Limb (tissue), 2 donors: ENCODE measurements around the gene SMO.
"Not testable (repeated sequence)": the region's sequence is repeated elsewhere in the genome, so short reads cannot be mapped to it uniquely, and the experiment has no call there.

ENCODE experiments used
- DNase-seq, 2 donors: peaks; one replicate each; pipeline ENCODE4 v3.0.0-alpha.2; 2016; ENCODE audit errors: extremely low spot score in 2 of 2

SMO gene

GRCh38 chr7:129208667-129209066 is 20.2 kb downstream of the SMO start:
- DNase-seq, result no peak

GRCh38 chr7:129209067-129209926 is 20.9 kb downstream of the SMO start:
- DNase-seq, result no peak

- DNase-seq, result peak; percentile 48 to 85
Measured at GRCh38 chr7:129210256-129210988, 22.0 kb downstream of the SMO start.

GRCh38 chr7:129210989-129211312 is 22.5 kb downstream of the SMO start:
- no peak for DNase-seq

GRCh38 chr7:129212126-129212525 is 23.7 kb downstream of the SMO start:
- no peak for DNase-seq

- no peak for DNase-seq
Measured at GRCh38 chr7:129212596-129212995, 24.2 kb downstream of the SMO start.

GRCh38 chr7:129213828-129214227 is 25.4 kb downstream of the SMO start:
- DNase-seq, result no peak

GRCh38 chr7:129215691-129216090 is 27.3 kb downstream of the SMO start:
- not testable (repeated sequence) for DNase-seq

- not testable (repeated sequence) for DNase-seq
Measured at GRCh38 chr7:129216101-129216715, 27.8 kb downstream of the SMO start.

GRCh38 chr7:129216821-129217416 is 28.5 kb downstream of the SMO start:
- DNase-seq, result not testable (repeated sequence)

- DNase-seq, result peak; percentile 84 to 87
Measured at GRCh38 chr7:129218514-129219062, 30.2 kb downstream of the SMO start.

- DNase-seq, result not testable (repeated sequence)
Measured at GRCh38 chr7:129219166-129219565, 30.7 kb downstream of the SMO start.

- no peak for DNase-seq
Measured at GRCh38 chr7:129222064-129222463, 33.6 kb downstream of the SMO start.

- DNase-seq, result peak; percentile 97 to 99
Measured at GRCh38 chr7:129224251-129225205, 36.1 kb downstream of the SMO start, which contains the start of gene AHCYL2. Gene AHCYL2 (plus strand): TSS chr7:129225030.

GRCh38 chr7:129225206-129225930 is 36.9 kb downstream of the SMO start:
- DNase-seq, result peak; percentile 18 to 78

GRCh38 chr7:129225931-129226572 is 37.6 kb downstream of the SMO start:
- no peak for DNase-seq

- DNase-seq, result no peak
Measured at GRCh38 chr7:129227646-129228578, 39.5 kb downstream of the SMO start.

- DNase-seq, result no peak
Measured at GRCh38 chr7:129228633-129229032, 40.2 kb downstream of the SMO start.
